HUDEP-2 (cell line): Measurements from ENCODE around the gene PHLDB3.
"Not testable (repeated sequence)": the region's sequence is repeated elsewhere in the genome, so short reads cannot be mapped to it uniquely, and the experiment has no call there.

Experiments
- DNase-seq, 76 experiments: peaks; one replicate each; lab custom pipeline; 2025; ENCODE audit not compliant: unreplicated experiment in 76 of 76; lab: John Stamatoyannopoulos, UW

PHLDB3 gene

GRCh38 chr19:43504426-43505185 lies at the start of gene PHLDB3:
Gene PHLDB3 (minus strand): TSS chr19:43504746. CDS start chr19:43504118, 628 bp downstream.
- peak in 16 of 76 experiments; percentile 24 to 71 (median 40) for DNase-seq

GRCh38 chr19:43553656-43554055 lies 49.1 kb upstream of the PHLDB3 start:
- no peak for DNase-seq

GRCh38 chr19:43552616-43553015 lies 48.1 kb upstream of the PHLDB3 start:
- no peak for DNase-seq

- no peak for DNase-seq
Observed at GRCh38 chr19:43552198-43552450, 47.6 kb upstream of the PHLDB3 start.

- DNase-seq, result no peak
Observed at GRCh38 chr19:43551399-43552197, 47.1 kb upstream of the PHLDB3 start.

GRCh38 chr19:43548706-43549105 lies 44.2 kb upstream of the PHLDB3 start:
- no peak for DNase-seq

GRCh38 chr19:43547926-43548325 lies 43.4 kb upstream of the PHLDB3 start:
- not testable (repeated sequence) for DNase-seq

GRCh38 chr19:43546581-43546980 lies 42.0 kb upstream of the PHLDB3 start:
- no peak for DNase-seq

- DNase-seq, result no peak
Observed at GRCh38 chr19:43545981-43546380, 41.4 kb upstream of the PHLDB3 start.

- no peak for DNase-seq
Observed at GRCh38 chr19:43545276-43545675, 40.7 kb upstream of the PHLDB3 start.

GRCh38 chr19:43544077-43544476 lies 39.5 kb upstream of the PHLDB3 start:
- DNase-seq, result no peak

- DNase-seq, result no peak
Observed at GRCh38 chr19:43541920-43542650, 37.5 kb upstream of the PHLDB3 start.

- no peak for DNase-seq
Observed at GRCh38 chr19:43540381-43540780, 35.8 kb upstream of the PHLDB3 start.

GRCh38 chr19:43538922-43539321 lies 34.4 kb upstream of the PHLDB3 start:
- DNase-seq, result no peak

- peak in 49 of 76 experiments; percentile 3 to 65 (median 42) for DNase-seq
Observed at GRCh38 chr19:43534816-43535761, 30.5 kb upstream of the PHLDB3 start.

GRCh38 chr19:43534305-43534815 lies 29.8 kb upstream of the PHLDB3 start:
- no peak for DNase-seq

- peak; percentile 88 to 100 (median 99) for DNase-seq
Observed at GRCh38 chr19:43533546-43534304, 29.2 kb upstream of the PHLDB3 start.

GRCh38 chr19:43532962-43533545 lies 28.5 kb upstream of the PHLDB3 start, which contains the start of gene ZNF575:
Gene ZNF575 (plus strand): TSS chr19:43533188. CDS start chr19:43534423, 1,235 bp downstream.
- DNase-seq, result peak in 74 of 76 experiments; percentile 61 to 95 (median 85)

GRCh38 chr19:43532571-43532961 lies 28.0 kb upstream of the PHLDB3 start:
- DNase-seq, result peak in 55 of 76 experiments; percentile 52 to 83 (median 72)
